Measurements from ENCODE around the gene IRF6.

- TF ChIP-seq CTCF (IDR thresholded peaks at IDR 0.05; ENCODE audit: insufficient read depth, low read depth, low read length), result no peak
- TF ChIP-seq EZH2 (IDR thresholded peaks at IDR 0.05; ENCODE audit: insufficient read depth, low read length), result no peak
These were observed 49.1 kb downstream of the IRF6 start for GRCh38 chr1:209756615-209757445.
